ENCODE measurements around the gene CEP95.

The CEP95 gene

DNA sequence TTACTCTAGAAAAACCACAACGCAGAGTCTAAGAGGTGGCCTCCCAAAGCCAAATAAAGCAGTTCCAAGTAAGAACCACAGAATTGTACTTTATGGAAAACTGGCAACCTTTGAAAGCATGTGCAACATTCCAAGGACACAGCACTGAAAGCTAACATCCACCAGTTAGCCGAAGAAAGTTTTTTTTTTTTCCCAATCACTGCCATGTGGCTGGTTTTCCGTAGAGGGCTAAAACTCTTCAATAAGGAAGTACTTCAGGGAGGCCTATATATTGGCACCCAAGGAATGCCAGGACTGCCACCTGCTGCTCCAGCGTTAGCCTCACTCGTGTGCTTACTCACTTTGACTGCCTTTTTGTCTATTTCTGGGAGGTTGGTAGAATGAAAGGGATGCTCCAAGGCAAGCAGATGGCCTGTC, 25.2 kb downstream of the CEP95 start:
- Histone ChIP-seq H3K9me3 (ENCODE audit: control insufficient read depth, low read depth, low read length) (no peaks in the 10 kb centered on the region), H3K9ac (ENCODE audit: low read length) (no peak overlapping the region), H3K27me3 (ENCODE audit: control insufficient read depth, insufficient read depth, low read length) (no peaks in the 10 kb centered on the region), H3K36me3 (ENCODE audit: control insufficient read depth, low read depth, low read length) (peaks cover 98% of the 10 kb centered on the region), H3K27ac (ENCODE audit: low read length) (no peak overlapping the region), H3K4me1 (ENCODE audit: control insufficient read depth, low read depth, low read length) (no peaks in the 10 kb centered on the region), H3K4me3 (ENCODE audit: low read length) (no peak overlapping the region)

DNA sequence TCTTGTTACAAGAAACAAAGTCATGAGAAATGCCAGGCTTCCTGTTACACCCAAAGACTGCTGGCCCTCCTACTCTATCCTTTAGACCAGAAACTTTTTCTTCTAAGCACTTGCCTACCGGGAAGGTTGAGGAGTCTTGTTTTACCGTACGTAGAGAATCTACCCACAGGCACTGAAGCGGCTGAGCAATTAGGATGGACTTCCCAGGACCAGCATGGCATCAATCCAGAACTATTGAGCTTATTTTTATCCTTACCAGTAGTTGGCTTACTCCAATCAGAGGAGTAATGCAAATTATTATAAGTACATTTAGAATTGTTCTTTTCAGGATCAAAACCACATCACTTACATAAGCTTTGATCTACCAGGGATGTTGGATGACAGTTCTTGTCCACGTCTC, 25.6 kb downstream of the CEP95 start:
- H3K4me3 ChIP-seq (ENCODE audit: low read length): no peak overlapping the region
- no peaks in the 10 kb centered on the region for H3K9me3 ChIP-seq (ENCODE audit: control insufficient read depth, low read depth, low read length)
- no peaks in the 10 kb centered on the region for H3K27me3 ChIP-seq (ENCODE audit: control insufficient read depth, insufficient read depth, low read length)
- no peak overlapping the region for H3K9ac ChIP-seq (ENCODE audit: low read length)
- no peaks in the 10 kb centered on the region for H3K4me1 ChIP-seq (ENCODE audit: control insufficient read depth, low read depth, low read length)
- no peak overlapping the region for H3K27ac ChIP-seq (ENCODE audit: low read length)
- peaks cover 98% of the 10 kb centered on the region for H3K36me3 ChIP-seq (ENCODE audit: control insufficient read depth, low read depth, low read length)

DNA sequence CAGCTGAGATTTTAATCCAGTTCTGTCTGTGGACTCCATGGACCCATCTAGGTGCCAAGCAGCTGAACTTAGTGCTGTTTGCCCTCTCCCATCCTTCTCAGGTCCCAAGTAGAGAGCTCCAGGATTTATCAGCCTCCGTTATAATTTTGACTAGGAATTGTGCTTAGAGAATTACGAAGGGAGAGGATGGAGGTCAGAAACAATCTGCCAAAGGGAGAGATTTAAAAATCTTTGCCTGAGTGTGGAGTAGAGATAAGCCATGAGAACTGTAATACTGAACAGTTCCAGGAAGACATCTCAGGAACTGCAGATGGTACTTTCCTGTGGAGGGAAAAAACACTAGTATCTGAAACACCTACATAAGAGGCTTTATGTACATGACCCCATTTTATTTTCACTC, 27.0 kb downstream of the CEP95 start:
- Histone ChIP-seq H3K4me1 (ENCODE audit: control insufficient read depth, low read depth, low read length) (no peaks in the 10 kb centered on the region), H3K9me3 (ENCODE audit: control insufficient read depth, low read depth, low read length) (no peaks in the 10 kb centered on the region), H3K4me3 (ENCODE audit: low read length) (no peak overlapping the region), H3K27ac (ENCODE audit: low read length) (no peak overlapping the region), H3K36me3 (ENCODE audit: control insufficient read depth, low read depth, low read length) (peaks cover 94% of the 10 kb centered on the region), H3K27me3 (ENCODE audit: control insufficient read depth, insufficient read depth, low read length) (no peaks in the 10 kb centered on the region), H3K9ac (ENCODE audit: low read length) (no peak overlapping the region)

DNA sequence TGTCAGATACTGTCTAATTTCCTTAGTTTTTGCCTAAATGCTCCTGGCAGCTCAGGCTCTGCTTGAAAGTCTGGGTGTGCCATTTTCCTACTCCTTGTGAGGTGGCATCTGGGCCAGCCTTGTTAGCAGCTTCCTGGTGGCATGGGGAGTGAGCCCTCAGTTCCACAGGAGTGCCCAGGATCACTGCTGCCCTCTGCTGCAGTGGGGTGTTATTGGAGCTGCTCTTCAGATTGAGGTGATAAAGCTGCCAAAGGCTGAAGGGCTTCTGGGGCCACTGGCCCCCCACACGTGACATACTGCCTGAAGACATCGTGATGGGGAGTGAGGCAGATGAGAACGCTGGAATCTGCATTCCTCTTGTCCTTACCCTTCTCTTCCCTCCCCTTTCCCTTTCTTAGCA, 27.4 kb downstream of the CEP95 start:
- H3K9me3 ChIP-seq (ENCODE audit: control insufficient read depth, low read depth, low read length): no peaks in the 10 kb centered on the region
- H3K4me3 ChIP-seq (ENCODE audit: low read length): no peak overlapping the region
- H3K36me3 ChIP-seq (ENCODE audit: control insufficient read depth, low read depth, low read length): peaks cover 90% of the 10 kb centered on the region
- no peaks in the 10 kb centered on the region for H3K4me1 ChIP-seq (ENCODE audit: control insufficient read depth, low read depth, low read length)
- no peak overlapping the region for H3K9ac ChIP-seq (ENCODE audit: low read length)
- no peak overlapping the region for H3K27ac ChIP-seq (ENCODE audit: low read length)
- no peaks in the 10 kb centered on the region for H3K27me3 ChIP-seq (ENCODE audit: control insufficient read depth, insufficient read depth, low read length)

DNA sequence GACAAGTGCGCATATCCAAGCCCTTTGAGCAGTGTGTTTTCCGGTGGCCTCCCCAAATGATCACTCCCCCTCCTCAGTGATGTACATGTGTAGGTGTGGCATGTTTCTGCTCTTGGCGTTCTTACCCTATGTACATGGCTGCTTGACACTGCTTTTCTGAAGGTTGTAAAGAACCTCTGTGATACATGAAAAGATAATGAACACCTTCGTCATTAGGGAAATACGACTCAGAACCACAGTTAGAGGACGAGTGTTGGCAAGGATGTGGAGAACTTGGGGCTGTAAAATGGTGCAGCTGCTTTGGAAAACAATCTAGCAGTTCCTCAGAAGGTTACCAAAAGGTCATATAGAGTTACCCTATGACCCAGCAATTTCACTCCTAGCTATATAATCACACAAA, 28.6 kb downstream of the CEP95 start:
- Histone ChIP-seq H3K27me3 (ENCODE audit: control insufficient read depth, insufficient read depth, low read length) (no peaks in the 10 kb centered on the region), H3K9ac (ENCODE audit: low read length) (no peak overlapping the region), H3K36me3 (ENCODE audit: control insufficient read depth, low read depth, low read length) (peaks cover 84% of the 10 kb centered on the region)

DNA sequence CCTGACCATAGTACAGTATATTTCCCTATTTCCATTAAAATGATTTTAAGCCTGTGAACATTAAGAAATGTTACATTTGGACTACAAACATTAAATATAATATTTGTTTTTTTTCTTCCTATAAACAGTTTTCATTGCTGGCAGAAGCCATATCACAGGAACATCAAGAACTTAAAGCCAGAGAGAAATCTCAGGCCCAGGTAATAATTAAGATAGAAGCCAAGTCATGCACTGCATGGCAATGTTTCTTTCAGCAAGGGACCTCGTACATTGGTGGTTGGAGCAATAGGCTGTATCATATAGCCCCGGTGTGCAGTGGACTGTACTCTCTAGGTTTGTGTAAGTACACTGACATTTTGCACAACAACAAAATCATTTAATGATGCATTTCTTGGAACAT, 30.1 kb downstream of the CEP95 start:
- no peaks in the 10 kb centered on the region for H3K4me1 ChIP-seq (ENCODE audit: control insufficient read depth, low read depth, low read length)
- peaks cover 71% of the 10 kb centered on the region for H3K36me3 ChIP-seq (ENCODE audit: control insufficient read depth, low read depth, low read length)
- H3K27me3 ChIP-seq (ENCODE audit: control insufficient read depth, insufficient read depth, low read length): no peaks in the 10 kb centered on the region
- H3K4me3 ChIP-seq (ENCODE audit: low read length): no peak overlapping the region
- no peaks in the 10 kb centered on the region for H3K9me3 ChIP-seq (ENCODE audit: control insufficient read depth, low read depth, low read length)
- no peak overlapping the region for H3K9ac ChIP-seq (ENCODE audit: low read length)
- no peak overlapping the region for H3K27ac ChIP-seq (ENCODE audit: low read length)

More for the DNA sequence above, 28.6 kb downstream of the CEP95 start:
- Histone ChIP-seq H3K4me1 (ENCODE audit: control insufficient read depth, low read depth, low read length) (no peaks in the 10 kb centered on the region), H3K4me3 (ENCODE audit: low read length) (no peak overlapping the region), H3K9me3 (ENCODE audit: control insufficient read depth, low read depth, low read length) (no peaks in the 10 kb centered on the region), H3K27ac (ENCODE audit: low read length) (no peak overlapping the region)

DNA sequence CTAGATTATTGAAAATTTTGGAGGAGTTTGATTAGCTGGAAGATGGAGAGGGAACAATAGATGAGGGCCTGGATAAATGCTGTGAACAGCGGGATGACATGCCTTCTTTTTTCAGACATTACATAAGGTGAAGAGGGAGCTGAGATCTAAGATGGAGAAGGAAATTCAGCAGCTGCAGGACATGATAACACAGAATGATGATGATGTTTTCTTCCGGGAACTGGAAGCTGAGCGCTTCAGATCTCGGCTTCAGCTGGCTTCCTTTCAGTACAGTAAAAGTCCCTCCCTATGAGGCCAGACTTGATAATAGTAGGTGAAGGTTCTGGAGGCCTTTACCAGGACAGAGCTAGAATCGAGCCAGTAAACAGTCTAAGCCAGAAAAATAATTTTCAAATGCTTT, 30.7 kb downstream of the CEP95 start:
- Histone ChIP-seq H3K27ac (ENCODE audit: low read length) (no peak overlapping the region), H3K27me3 (ENCODE audit: control insufficient read depth, insufficient read depth, low read length) (no peaks in the 10 kb centered on the region), H3K4me3 (ENCODE audit: low read length) (no peak overlapping the region), H3K9me3 (ENCODE audit: control insufficient read depth, low read depth, low read length) (no peaks in the 10 kb centered on the region), H3K36me3 (ENCODE audit: control insufficient read depth, low read depth, low read length) (peaks cover 66% of the 10 kb centered on the region), H3K4me1 (ENCODE audit: control insufficient read depth, low read depth, low read length) (no peaks in the 10 kb centered on the region), H3K9ac (ENCODE audit: low read length) (no peak overlapping the region)

DNA sequence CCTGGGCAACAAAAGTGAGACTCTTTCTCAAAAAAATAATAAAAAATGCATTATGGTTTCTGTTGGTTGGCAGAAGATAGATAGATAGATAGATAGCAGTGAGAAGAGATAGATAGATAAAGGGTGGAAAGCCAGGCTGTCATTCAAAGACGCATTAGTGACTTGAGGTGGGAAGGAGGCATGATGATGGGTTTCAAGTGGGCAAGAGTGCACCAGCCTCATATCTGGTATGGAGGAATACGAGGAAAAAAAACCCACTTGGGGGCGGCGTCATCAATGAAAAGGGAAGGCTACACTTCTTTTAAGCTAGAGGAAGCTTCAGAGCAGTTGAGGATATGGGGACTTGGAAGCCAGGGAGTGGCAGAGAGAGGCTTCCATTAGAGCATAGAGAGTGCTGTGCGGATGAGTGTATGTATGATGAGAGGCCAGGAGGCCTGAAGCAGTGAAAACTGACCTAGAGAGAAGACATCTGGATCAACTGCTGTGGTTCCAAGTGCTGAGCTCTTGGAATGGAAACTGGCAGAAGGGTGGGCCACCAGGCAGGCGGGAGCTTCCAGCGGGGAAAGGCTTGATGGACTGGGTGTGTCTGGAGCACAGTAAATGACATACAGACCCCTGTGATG, 31.8 kb downstream of the CEP95 start:
- Histone ChIP-seq H3K27ac (ENCODE audit: low read length) (no peak overlapping the region), H3K27me3 (ENCODE audit: control insufficient read depth, insufficient read depth, low read length) (no peaks in the 10 kb centered on the region), H3K36me3 (ENCODE audit: control insufficient read depth, low read depth, low read length) (peaks cover 55% of the 10 kb centered on the region), H3K9me3 (ENCODE audit: control insufficient read depth, low read depth, low read length) (no peaks in the 10 kb centered on the region), H3K4me3 (ENCODE audit: low read length) (no peak overlapping the region), H3K9ac (ENCODE audit: low read length) (no peak overlapping the region), H3K4me1 (ENCODE audit: control insufficient read depth, low read depth, low read length) (no peaks in the 10 kb centered on the region)

DNA sequence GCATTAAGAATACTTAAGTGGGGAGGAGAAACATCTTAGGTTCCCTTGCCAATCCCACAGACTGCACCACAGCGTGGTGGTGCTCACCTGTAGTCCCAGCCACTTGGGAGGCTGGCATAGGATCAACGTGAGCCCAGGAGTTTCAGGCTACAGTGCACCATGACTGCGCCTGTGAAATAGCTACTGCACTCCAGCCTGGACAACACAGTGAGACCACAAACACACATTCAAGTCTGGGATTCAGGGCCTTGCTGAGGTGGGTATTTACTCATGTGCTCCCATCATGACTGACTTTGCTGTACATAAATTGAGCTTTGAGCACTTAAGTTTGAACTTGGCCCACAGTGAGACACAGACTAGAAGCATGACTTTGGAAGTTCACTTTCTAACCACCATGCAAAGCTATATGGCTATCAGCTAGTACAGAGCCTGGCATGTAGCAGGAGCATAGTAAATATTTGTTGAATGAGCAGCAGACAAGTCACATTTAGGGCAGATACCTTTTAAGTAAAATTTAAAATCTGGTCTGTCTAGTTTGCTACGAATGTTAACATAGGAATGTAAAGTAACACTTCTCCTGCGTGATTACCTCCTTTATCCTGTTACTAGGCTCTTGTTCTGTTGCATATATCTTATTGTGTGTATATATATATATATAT, 33.5 kb downstream of the CEP95 start:
- Histone ChIP-seq H3K4me3 (ENCODE audit: low read length) (no peak overlapping the region), H3K36me3 (ENCODE audit: control insufficient read depth, low read depth, low read length) (peaks cover 39% of the 10 kb centered on the region), H3K9ac (ENCODE audit: low read length) (no peak overlapping the region), H3K9me3 (ENCODE audit: control insufficient read depth, low read depth, low read length) (no peaks in the 10 kb centered on the region), H3K27ac (ENCODE audit: low read length) (no peak overlapping the region), H3K27me3 (ENCODE audit: control insufficient read depth, insufficient read depth, low read length) (no peaks in the 10 kb centered on the region), H3K4me1 (ENCODE audit: control insufficient read depth, low read depth, low read length) (no peaks in the 10 kb centered on the region)

DNA sequence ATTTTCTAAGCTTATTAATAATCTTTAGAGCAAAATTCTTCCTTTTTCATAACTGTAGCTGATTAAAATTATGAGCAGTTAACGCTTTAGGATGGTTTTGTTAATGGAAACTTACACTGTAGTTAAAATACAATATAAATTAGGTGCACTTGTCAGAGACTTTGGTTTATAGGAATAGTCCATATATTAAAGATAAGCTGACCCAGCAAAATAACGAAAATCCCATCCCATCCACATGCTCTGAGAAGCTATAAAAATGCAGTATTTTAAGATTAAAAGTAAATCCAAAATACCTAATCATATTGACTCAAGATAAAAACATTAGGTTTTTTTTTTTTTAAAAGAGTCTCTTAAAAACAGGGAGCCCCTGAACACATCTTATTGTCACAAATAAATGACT, 38.0 kb downstream of the CEP95 start:
- Histone ChIP-seq H3K9me3 (ENCODE audit: control insufficient read depth, low read depth, low read length) (no peaks in the 10 kb centered on the region), H3K4me3 (ENCODE audit: low read length) (no peak overlapping the region), H3K36me3 (ENCODE audit: control insufficient read depth, low read depth, low read length) (peaks cover 14% of the 10 kb centered on the region), H3K9ac (ENCODE audit: low read length) (no peak overlapping the region), H3K4me1 (ENCODE audit: control insufficient read depth, low read depth, low read length) (peaks cover 11% of the 10 kb centered on the region), H3K27me3 (ENCODE audit: control insufficient read depth, insufficient read depth, low read length) (no peaks in the 10 kb centered on the region), H3K27ac (ENCODE audit: low read length) (no peak overlapping the region)

DNA sequence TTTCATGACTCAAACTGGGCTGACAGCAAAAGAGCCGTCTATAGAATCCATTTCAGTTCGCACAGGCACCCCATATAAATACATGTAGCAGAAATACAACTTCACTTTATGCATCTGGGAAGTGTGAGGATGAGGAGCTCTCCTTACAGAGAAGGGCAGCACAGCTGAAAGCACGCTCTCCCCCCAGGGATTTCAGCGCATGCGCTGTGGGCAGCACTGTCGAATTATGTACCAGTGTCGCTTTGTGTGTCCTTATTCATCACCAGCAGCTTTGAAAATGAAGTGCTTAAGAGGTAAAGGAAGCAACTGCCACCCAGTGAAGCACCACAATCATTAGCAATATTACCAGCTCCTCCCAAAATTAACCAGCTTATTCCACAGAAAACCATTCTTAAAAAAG, 39.9 kb downstream of the CEP95 start:
- Histone ChIP-seq H3K4me3 (ENCODE audit: low read length) (no peak overlapping the region), H3K4me1 (ENCODE audit: control insufficient read depth, low read depth, low read length) (peaks cover 11% of the 10 kb centered on the region), H3K27ac (ENCODE audit: low read length) (no peak overlapping the region), H3K9ac (ENCODE audit: low read length) (no peak overlapping the region), H3K36me3 (ENCODE audit: control insufficient read depth, low read depth, low read length) (peaks cover 10% of the 10 kb centered on the region), H3K9me3 (ENCODE audit: control insufficient read depth, low read depth, low read length) (no peaks in the 10 kb centered on the region), H3K27me3 (ENCODE audit: control insufficient read depth, insufficient read depth, low read length) (no peaks in the 10 kb centered on the region)

DNA sequence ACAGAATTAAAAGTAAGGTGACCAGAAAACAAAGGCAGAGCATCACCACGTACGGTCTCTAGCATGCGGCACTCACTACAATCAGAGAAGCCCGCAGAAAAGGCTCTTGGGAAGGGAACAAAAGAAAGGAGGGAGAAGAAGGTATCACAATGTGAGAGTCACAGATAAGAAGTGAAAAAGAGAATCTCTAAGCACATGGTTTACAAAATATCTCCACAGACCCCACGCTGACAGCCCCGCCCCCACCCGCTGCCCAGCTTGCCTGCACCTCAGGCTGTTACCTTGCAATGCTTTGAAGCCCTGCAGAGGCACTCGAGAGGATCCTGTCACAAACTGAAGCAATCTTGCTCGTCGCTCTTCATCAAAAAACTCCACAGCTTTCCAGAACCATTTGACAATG, 40.5 kb downstream of the CEP95 start:
- Histone ChIP-seq H3K36me3 (ENCODE audit: control insufficient read depth, low read depth, low read length) (peaks cover 7% of the 10 kb centered on the region), H3K9me3 (ENCODE audit: control insufficient read depth, low read depth, low read length) (no peaks in the 10 kb centered on the region), H3K27ac (ENCODE audit: low read length) (no peak overlapping the region), H3K4me3 (ENCODE audit: low read length) (no peak overlapping the region), H3K27me3 (ENCODE audit: control insufficient read depth, insufficient read depth, low read length) (no peaks in the 10 kb centered on the region), H3K4me1 (ENCODE audit: control insufficient read depth, low read depth, low read length) (peaks cover 11% of the 10 kb centered on the region), H3K9ac (ENCODE audit: low read length) (no peak overlapping the region)

All from iPS-18a (cell line).